Liver (tissue), 9 donors: ENCODE measurements around the gene ANO4. TPM values are rescaled to one million over a fixed set of nuclear protein-coding genes. Genes with fewer than 3 reads are reported as not detected.

Source experiments
- DNase-seq: peaks from one replicate; pipeline ENCODE4 v3.0.0-alpha.2; 2017; ENCODE audit warnings: low spot score
- H3K27ac ChIP-seq, 2 donors: one replicate each; pipeline ENCODE4 v1.7.0; 2013; ENCODE audit warnings: inconsistent platforms in 2 of 2, low read length in 2 of 2, control low read depth in 1 of 2, low read depth in 1 of 2, mild to moderate bottlenecking in 1 of 2
- H3K27me3 ChIP-seq, 4 donors: one replicate each; pipeline versions ENCODE4 v1.6.1 to v1.7.0; 2013; ENCODE audit warnings: low read length in 3 of 4, inconsistent platforms in 1 of 4, mild to moderate bottlenecking in 1 of 4, moderate library complexity in 1 of 4; ENCODE audit not compliant: control insufficient read depth in 4 of 4, insufficient read depth in 4 of 4
- H3K36me3 ChIP-seq, 4 donors: one replicate each; pipeline versions ENCODE4 v1.6.1 to v1.7.0; 2013; ENCODE audit warnings: low read length in 3 of 4, mild to moderate bottlenecking in 3 of 4, low read depth in 1 of 4, moderate library complexity in 1 of 4; ENCODE audit not compliant: control insufficient read depth in 4 of 4, insufficient read depth in 3 of 4
- H3K4me1 ChIP-seq, 4 donors: one replicate each; pipeline versions ENCODE4 v1.6.1 to v1.7.0; 2013; ENCODE audit warnings: low read length in 3 of 4, mild to moderate bottlenecking in 3 of 4, moderate library complexity in 1 of 4; ENCODE audit not compliant: control insufficient read depth in 4 of 4, insufficient read depth in 4 of 4
- H3K4me3 ChIP-seq, 3 donors: one replicate each; pipeline versions ENCODE4 v1.6.1 to v1.7.0; 2013; ENCODE audit warnings: low read length in 3 of 3, control low read depth in 1 of 3, low read depth in 1 of 3, mild to moderate bottlenecking in 1 of 3
- H3K9ac ChIP-seq, 2 donors: one replicate each; pipeline ENCODE4 v1.7.0; 2013; ENCODE audit warnings: low read length in 2 of 2, mild to moderate bottlenecking in 2 of 2, moderate library complexity in 2 of 2, control low read depth in 1 of 2, low read depth in 1 of 2
- H3K9me3 ChIP-seq, 4 donors: one replicate each; pipeline versions ENCODE4 v1.6.1 to v1.7.0; 2013; ENCODE audit warnings: low read length in 3 of 4; ENCODE audit not compliant: control insufficient read depth in 4 of 4
- ATF3 ChIP-seq: IDR thresholded peaks from 2 replicates; pipeline ENCODE4 v1.6.1; 2016; ENCODE audit warnings: antibody characterized with exemption
- EGR1 ChIP-seq, 2 donors: IDR thresholded peaks; 2 replicates each; pipeline ENCODE4 v1.6.1; 2016 to 2018; ENCODE audit warnings: antibody characterized with exemption in 2 of 2, low read depth in 2 of 2
- FOXA1 ChIP-seq: IDR thresholded peaks from 2 replicates; pipeline ENCODE4 v1.6.1; 2016; ENCODE audit warnings: antibody characterized with exemption
- FOXA2 ChIP-seq: IDR thresholded peaks from 2 replicates; pipeline ENCODE4 v1.6.1; 2016; ENCODE audit warnings: antibody characterized with exemption
- GABPA ChIP-seq, 2 donors: IDR thresholded peaks in 1 of 2; conservative IDR thresholded peaks in 1 of 2; 2 replicates each; pipeline ENCODE4 v1.6.1; 2016; ENCODE audit warnings: antibody characterized with exemption in 2 of 2, mild to moderate bottlenecking in 1 of 2, moderate library complexity in 1 of 2
- HNF4G ChIP-seq: IDR thresholded peaks from 2 replicates; pipeline ENCODE4 v1.6.1; 2016; ENCODE audit warnings: antibody characterized with exemption
- JUND ChIP-seq, 2 donors: IDR thresholded peaks; 2 replicates each; pipeline ENCODE4 v1.6.1; 2016; ENCODE audit warnings: antibody characterized with exemption in 2 of 2
- RAD21 ChIP-seq, 2 donors: IDR thresholded peaks; 2 replicates each; pipeline ENCODE4 v1.6.1; 2016; ENCODE audit warnings: antibody characterized with exemption in 2 of 2, mild to moderate bottlenecking in 2 of 2
- RXRA ChIP-seq, 2 donors: IDR thresholded peaks; 2 replicates each; pipeline ENCODE4 v1.6.1; 2017 to 2018; ENCODE audit warnings: antibody characterized with exemption in 2 of 2, mild to moderate bottlenecking in 1 of 2
- SP1 ChIP-seq: IDR thresholded peaks from 2 replicates; pipeline ENCODE4 v1.6.1; 2018; ENCODE audit warnings: antibody characterized with exemption, mild to moderate bottlenecking
- TAF1 ChIP-seq: conservative IDR thresholded peaks from 2 replicates; pipeline ENCODE4 v1.6.1; 2016; ENCODE audit warnings: antibody characterized with exemption, mild to moderate bottlenecking
- YY1 ChIP-seq: IDR thresholded peaks from 2 replicates; pipeline ENCODE4 v1.6.1; 2016; ENCODE audit warnings: antibody characterized with exemption, mild to moderate bottlenecking
- WGBS: extraction: QIAGEN DNeasy Blood & Tissue Kit; methylation state at CpG from one replicate; pipeline ENCODE4 v1.1.7; 2013; 5-methylcytosine and 5-hydroxymethylcytosine counted together
- polyA plus RNA-seq, 2 donors: library from polyadenylated mRNA; stranded (reverse) in 1 of 2; unstranded in 1 of 2; fragments of 200-250 nt in 1 of 2; fragments of >200 nt in 1 of 2; fragmentation: Nextera tagmentation in 1 of 2; extraction: Ambion mirVana in 1 of 2; gene quantifications; one replicate each; pipeline versions ENCODE4 v1.2.1 to v1.2.3, GENCODE V29; 2013 to 2015
- total RNA-seq, 2 donors: library from RNA; depleted of rRNA; stranded (reverse); fragments of >200 nt; gene quantifications; one replicate each; pipeline ENCODE4 v1.2.3, GENCODE V29; 2014
- TF ChIP-seq, protein P1 (sequence below): IDR thresholded peaks from 2 replicates; pipeline ENCODE4 v1.6.1; 2016; ENCODE audit warnings: antibody characterized with exemption, mild to moderate bottlenecking
- TF ChIP-seq, protein P2 (sequence below): fragments of 150-350 bp; IDR thresholded peaks from 2 replicates; pipeline ENCODE4 v1.5.1; 2017; ENCODE audit warnings: improper control_type of control experiment, low read depth, low read length; ENCODE audit not compliant: missing input control
- TF ChIP-seq, protein P3 (sequence below): IDR thresholded peaks from 2 replicates; pipeline ENCODE4 v1.6.1; 2016; ENCODE audit warnings: antibody characterized with exemption
- donor health status: healthy.
- donor health status: healthy.
- donor health status: healthy.
- donor health status: healthy.
- donor health status: healthy.

The ANO4 gene
- total and polyA plus RNA-seq, 4 donors: 0.08 to 2.2 (median 0.17) TPM; not detected in 1

GRCh38 chr12:100926669-100927248, 132.2 kb downstream of the ANO4 start:
- Histone ChIP-seq H3K9ac (no peak overlapping the region), H3K36me3 (no peaks in the 10 kb centered on the region), H3K9me3 (no peaks in the 10 kb centered on the region), H3K27me3 (no peaks in the 10 kb centered on the region), H3K4me1 (no peaks in the 10 kb centered on the region), H3K4me3 (no peak overlapping the region), H3K27ac (no peak overlapping the region)
- DNase-seq: no peak
- WGBS: 0% methylated on average over 1 of the region's 1 CpG
- TF ChIP-seq RAD21 (IDR thresholded peaks at IDR 0.05) (peak in 1 of 2 donors; percentile 31), YY1 (no peak)

DNA sequence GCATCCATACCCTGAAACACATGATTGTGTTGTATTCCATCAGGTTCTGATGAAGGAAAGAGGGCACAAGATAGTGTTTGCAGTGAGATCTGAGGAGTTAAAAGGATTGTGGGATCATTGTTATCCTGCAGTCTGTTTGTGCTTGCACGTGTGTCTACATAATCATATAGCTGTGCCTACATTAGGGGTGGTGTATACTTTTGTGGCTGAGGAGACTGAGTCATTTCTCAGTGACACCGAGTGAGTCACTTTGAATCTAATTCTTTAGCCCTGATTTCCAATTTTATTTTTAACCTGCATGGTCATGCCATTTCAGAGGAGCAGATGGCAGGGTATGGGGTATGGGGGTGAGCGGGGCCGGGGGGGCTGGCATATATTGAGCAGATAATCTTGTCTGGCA, 133.2 kb downstream of the ANO4 start:
- no peak for TF ChIP-seq GABPA (IDR thresholded peaks at IDR 0.05 in 1 of 2, conservative IDR thresholded peaks at IDR 0.05 in 1 of 2)
- no peak for TF ChIP-seq RAD21 (IDR thresholded peaks at IDR 0.05)
- TF ChIP-seq EGR1 (IDR thresholded peaks at IDR 0.05; ENCODE audit: low read depth in 2 of 2): no peak
- no peak for TF ChIP-seq FOXA1
- TF ChIP-seq YY1: no peak
- TF ChIP-seq, protein P1, sequence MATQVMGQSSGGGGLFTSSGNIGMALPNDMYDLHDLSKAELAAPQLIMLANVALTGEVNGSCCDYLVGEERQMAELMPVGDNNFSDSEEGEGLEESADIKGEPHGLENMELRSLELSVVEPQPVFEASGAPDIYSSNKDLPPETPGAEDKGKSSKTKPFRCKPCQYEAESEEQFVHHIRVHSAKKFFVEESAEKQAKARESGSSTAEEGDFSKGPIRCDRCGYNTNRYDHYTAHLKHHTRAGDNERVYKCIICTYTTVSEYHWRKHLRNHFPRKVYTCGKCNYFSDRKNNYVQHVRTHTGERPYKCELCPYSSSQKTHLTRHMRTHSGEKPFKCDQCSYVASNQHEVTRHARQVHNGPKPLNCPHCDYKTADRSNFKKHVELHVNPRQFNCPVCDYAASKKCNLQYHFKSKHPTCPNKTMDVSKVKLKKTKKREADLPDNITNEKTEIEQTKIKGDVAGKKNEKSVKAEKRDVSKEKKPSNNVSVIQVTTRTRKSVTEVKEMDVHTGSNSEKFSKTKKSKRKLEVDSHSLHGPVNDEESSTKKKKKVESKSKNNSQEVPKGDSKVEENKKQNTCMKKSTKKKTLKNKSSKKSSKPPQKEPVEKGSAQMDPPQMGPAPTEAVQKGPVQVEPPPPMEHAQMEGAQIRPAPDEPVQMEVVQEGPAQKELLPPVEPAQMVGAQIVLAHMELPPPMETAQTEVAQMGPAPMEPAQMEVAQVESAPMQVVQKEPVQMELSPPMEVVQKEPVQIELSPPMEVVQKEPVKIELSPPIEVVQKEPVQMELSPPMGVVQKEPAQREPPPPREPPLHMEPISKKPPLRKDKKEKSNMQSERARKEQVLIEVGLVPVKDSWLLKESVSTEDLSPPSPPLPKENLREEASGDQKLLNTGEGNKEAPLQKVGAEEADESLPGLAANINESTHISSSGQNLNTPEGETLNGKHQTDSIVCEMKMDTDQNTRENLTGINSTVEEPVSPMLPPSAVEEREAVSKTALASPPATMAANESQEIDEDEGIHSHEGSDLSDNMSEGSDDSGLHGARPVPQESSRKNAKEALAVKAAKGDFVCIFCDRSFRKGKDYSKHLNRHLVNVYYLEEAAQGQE: no peak
- TF ChIP-seq, protein P2, sequence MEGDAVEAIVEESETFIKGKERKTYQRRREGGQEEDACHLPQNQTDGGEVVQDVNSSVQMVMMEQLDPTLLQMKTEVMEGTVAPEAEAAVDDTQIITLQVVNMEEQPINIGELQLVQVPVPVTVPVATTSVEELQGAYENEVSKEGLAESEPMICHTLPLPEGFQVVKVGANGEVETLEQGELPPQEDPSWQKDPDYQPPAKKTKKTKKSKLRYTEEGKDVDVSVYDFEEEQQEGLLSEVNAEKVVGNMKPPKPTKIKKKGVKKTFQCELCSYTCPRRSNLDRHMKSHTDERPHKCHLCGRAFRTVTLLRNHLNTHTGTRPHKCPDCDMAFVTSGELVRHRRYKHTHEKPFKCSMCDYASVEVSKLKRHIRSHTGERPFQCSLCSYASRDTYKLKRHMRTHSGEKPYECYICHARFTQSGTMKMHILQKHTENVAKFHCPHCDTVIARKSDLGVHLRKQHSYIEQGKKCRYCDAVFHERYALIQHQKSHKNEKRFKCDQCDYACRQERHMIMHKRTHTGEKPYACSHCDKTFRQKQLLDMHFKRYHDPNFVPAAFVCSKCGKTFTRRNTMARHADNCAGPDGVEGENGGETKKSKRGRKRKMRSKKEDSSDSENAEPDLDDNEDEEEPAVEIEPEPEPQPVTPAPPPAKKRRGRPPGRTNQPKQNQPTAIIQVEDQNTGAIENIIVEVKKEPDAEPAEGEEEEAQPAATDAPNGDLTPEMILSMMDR: no peak
- TF ChIP-seq TAF1: no peak
- TF ChIP-seq JUND (IDR thresholded peaks at IDR 0.05): no peak
- WGBS: 61% methylated on average over 4 of the region's 4 CpGs

GRCh38 chr12:100932571-100932970, 138.0 kb downstream of the ANO4 start:
- no peak overlapping the region for H3K27ac ChIP-seq
- 63% methylated on average over 2 of the region's 2 CpGs for WGBS
- H3K9ac ChIP-seq: no peak overlapping the region
- DNase-seq: no peak
- H3K36me3 ChIP-seq: no peaks in the 10 kb centered on the region
- no peak overlapping the region for H3K4me3 ChIP-seq
- no peaks in the 10 kb centered on the region for H3K4me1 ChIP-seq
- H3K9me3 ChIP-seq: no peaks in the 10 kb centered on the region
- H3K27me3 ChIP-seq: no peaks in the 10 kb centered on the region
- no peak for TF ChIP-seq FOXA1
- TF ChIP-seq SP1: no peak
- TF ChIP-seq ATF3: no peak
- TF ChIP-seq, protein P2: no peak
- TF ChIP-seq, protein P3, sequence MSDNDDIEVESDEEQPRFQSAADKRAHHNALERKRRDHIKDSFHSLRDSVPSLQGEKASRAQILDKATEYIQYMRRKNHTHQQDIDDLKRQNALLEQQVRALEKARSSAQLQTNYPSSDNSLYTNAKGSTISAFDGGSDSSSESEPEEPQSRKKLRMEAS: no peak
- no peak for TF ChIP-seq FOXA2
- TF ChIP-seq HNF4G: no peak
- no peak for TF ChIP-seq RXRA (IDR thresholded peaks at IDR 0.05)
- no peak for TF ChIP-seq EGR1 (IDR thresholded peaks at IDR 0.05; ENCODE audit: low read depth in 2 of 2)
- TF ChIP-seq, protein P1: no peak
- TF ChIP-seq JUND (IDR thresholded peaks at IDR 0.05): no peak
- TF ChIP-seq YY1: no peak
- TF ChIP-seq RAD21 (IDR thresholded peaks at IDR 0.05): no peak

More for the DNA sequence above, 133.2 kb downstream of the ANO4 start:
- Histone ChIP-seq H3K27ac (no peak overlapping the region), H3K36me3 (no peaks in the 10 kb centered on the region), H3K27me3 (no peaks in the 10 kb centered on the region), H3K9me3 (no peaks in the 10 kb centered on the region), H3K4me3 (no peak overlapping the region), H3K9ac (no peak overlapping the region), H3K4me1 (no peaks in the 10 kb centered on the region)
- DNase-seq: no peak
